ENCODE results near the gene FMNL2.
"Not testable (repeated sequence)": the region's sequence is repeated elsewhere in the genome, so short reads cannot be mapped to it uniquely, and the experiment has no call there.

FMNL2 gene

DNA sequence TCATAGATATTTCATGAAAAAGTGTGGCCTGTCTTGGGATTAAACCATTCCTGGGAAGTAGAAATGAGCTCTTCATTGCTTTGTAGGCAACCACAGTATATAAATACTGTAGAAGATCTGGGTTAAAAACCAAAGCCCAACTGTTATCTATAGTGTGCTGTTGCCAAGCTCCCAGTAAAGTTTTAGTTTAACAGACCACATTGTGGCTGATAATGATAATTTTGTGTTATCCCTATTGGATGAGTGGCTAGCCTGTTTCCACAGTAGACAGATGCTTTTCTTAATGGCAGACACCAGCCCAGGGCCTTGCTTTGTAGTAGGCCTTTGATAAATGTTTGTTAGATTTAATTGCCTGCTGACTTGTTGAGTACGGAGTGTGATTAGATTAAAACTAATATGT is 52.1 kb downstream of the FMNL2 start:
- no peak; the same call in 2 of the 3 replicates for ATAC-seq
- TF ChIP-seq TOX (CRISPR knock-in tag; IDR thresholded peaks at IDR 0.05; ENCODE audit: borderline replicate concordance), result no peak
- no peak for TF ChIP-seq ZNF8 (CRISPR knock-in tag; IDR thresholded peaks at IDR 0.05)
- TF ChIP-seq ZNF70 (CRISPR knock-in tag; IDR thresholded peaks at IDR 0.05), result no peak
- no peak for TF ChIP-seq ESRRG (CRISPR knock-in tag; IDR thresholded peaks at IDR 0.05)
- TF ChIP-seq ZFP30 (CRISPR knock-in tag; IDR thresholded peaks at IDR 0.05), result no peak
- no peak for TF ChIP-seq BACH2 (CRISPR knock-in tag; IDR thresholded peaks at IDR 0.05; ENCODE audit: borderline replicate concordance)
- no peak for TF ChIP-seq SNAI2 (CRISPR knock-in tag; IDR thresholded peaks at IDR 0.05)
- no peak for TF ChIP-seq ARNTL (CRISPR knock-in tag; IDR thresholded peaks at IDR 0.05; ENCODE audit: borderline replicate concordance, low read depth)
- no peak for TF ChIP-seq TCF4 (CRISPR knock-in tag; IDR thresholded peaks at IDR 0.05; ENCODE audit: borderline replicate concordance)
- no peak for TF ChIP-seq ZC3H10 (CRISPR knock-in tag; IDR thresholded peaks at IDR 0.05)
- TF ChIP-seq GLIS3 (CRISPR knock-in tag; IDR thresholded peaks at IDR 0.05), result no peak
- no peak for TF ChIP-seq ZFP3 (CRISPR knock-in tag; IDR thresholded peaks at IDR 0.05)
- no peak for TF ChIP-seq RARB (CRISPR knock-in tag; IDR thresholded peaks at IDR 0.05)
- TF ChIP-seq, protein P1, sequence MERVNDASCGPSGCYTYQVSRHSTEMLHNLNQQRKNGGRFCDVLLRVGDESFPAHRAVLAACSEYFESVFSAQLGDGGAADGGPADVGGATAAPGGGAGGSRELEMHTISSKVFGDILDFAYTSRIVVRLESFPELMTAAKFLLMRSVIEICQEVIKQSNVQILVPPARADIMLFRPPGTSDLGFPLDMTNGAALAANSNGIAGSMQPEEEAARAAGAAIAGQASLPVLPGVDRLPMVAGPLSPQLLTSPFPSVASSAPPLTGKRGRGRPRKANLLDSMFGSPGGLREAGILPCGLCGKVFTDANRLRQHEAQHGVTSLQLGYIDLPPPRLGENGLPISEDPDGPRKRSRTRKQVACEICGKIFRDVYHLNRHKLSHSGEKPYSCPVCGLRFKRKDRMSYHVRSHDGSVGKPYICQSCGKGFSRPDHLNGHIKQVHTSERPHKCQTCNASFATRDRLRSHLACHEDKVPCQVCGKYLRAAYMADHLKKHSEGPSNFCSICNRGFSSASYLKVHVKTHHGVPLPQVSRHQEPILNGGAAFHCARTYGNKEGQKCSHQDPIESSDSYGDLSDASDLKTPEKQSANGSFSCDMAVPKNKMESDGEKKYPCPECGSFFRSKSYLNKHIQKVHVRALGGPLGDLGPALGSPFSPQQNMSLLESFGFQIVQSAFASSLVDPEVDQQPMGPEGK (CRISPR knock-in tag; IDR thresholded peaks at IDR 0.05; ENCODE audit: borderline replicate concordance), result no peak

DNA sequence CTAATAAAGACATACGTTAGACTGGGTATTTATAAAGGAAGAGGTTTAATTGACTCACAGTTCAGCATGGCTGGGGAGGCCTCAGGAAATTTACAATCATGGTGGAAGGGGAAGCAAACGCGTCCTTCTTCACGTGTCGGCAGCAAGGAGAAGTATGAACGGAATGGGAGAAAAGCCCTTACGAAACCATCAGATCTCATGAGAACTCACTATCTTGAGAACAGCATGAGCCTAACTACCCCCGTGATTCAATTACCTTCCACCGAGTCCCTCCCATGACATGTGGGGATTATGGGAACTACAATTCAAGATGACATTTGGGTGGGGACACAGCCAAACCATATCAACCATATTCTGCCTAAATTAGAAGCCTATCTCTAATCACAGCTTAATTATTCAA is 53.3 kb downstream of the FMNL2 start:
- ATAC-seq, result not testable (repeated sequence)

DNA sequence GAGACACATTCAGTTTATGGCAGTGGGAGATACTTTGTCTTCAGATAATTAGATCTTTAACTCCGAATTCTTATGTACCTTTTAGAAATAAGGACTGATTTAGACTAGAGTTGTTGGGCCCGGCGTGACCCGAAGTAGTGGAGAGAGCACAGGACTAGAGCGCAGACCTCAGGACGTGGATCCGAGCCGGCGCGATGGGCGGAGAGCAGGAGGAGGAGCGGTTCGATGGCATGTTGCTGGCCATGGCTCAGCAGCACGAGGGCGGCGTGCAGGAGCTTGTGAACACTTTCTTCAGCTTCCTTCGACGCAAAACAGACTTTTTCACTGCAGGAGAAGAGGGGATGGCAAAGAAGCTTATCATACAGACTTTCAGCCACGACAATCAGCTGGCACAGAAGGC is 54.5 kb downstream of the FMNL2 start:
- no peak for ATAC-seq
- TF ChIP-seq SNAI2 (CRISPR knock-in tag; IDR thresholded peaks at IDR 0.05) (no peak), RARB (CRISPR knock-in tag; IDR thresholded peaks at IDR 0.05) (no peak), GLIS3 (CRISPR knock-in tag; IDR thresholded peaks at IDR 0.05) (no peak), ZNF70 (CRISPR knock-in tag; IDR thresholded peaks at IDR 0.05) (no peak), TOX (CRISPR knock-in tag; IDR thresholded peaks at IDR 0.05; ENCODE audit: borderline replicate concordance) (no peak), CSDC2 (CRISPR knock-in tag; IDR thresholded peaks at IDR 0.05) (no peak), ISL1 (CRISPR knock-in tag; IDR thresholded peaks at IDR 0.05) (no peak), ZC3H10 (CRISPR knock-in tag; IDR thresholded peaks at IDR 0.05) (no peak), ZFP30 (CRISPR knock-in tag; IDR thresholded peaks at IDR 0.05) (no peak), BACH2 (CRISPR knock-in tag; IDR thresholded peaks at IDR 0.05; ENCODE audit: borderline replicate concordance) (no peak)
- TF ChIP-seq, protein P1 (CRISPR knock-in tag; IDR thresholded peaks at IDR 0.05; ENCODE audit: borderline replicate concordance), result no peak
- TF ChIP-seq, protein P2, sequence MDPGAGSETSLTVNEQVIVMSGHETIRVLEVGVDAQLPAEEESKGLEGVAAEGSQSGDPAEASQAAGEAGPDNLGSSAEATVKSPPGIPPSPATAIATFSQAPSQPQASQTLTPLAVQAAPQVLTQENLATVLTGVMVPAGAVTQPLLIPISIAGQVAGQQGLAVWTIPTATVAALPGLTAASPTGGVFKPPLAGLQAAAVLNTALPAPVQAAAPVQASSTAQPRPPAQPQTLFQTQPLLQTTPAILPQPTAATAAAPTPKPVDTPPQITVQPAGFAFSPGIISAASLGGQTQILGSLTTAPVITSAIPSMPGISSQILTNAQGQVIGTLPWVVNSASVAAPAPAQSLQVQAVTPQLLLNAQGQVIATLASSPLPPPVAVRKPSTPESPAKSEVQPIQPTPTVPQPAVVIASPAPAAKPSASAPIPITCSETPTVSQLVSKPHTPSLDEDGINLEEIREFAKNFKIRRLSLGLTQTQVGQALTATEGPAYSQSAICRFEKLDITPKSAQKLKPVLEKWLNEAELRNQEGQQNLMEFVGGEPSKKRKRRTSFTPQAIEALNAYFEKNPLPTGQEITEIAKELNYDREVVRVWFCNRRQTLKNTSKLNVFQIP (CRISPR knock-in tag; IDR thresholded peaks at IDR 0.05; ENCODE audit: borderline replicate concordance, low read depth), result no peak

DNA sequence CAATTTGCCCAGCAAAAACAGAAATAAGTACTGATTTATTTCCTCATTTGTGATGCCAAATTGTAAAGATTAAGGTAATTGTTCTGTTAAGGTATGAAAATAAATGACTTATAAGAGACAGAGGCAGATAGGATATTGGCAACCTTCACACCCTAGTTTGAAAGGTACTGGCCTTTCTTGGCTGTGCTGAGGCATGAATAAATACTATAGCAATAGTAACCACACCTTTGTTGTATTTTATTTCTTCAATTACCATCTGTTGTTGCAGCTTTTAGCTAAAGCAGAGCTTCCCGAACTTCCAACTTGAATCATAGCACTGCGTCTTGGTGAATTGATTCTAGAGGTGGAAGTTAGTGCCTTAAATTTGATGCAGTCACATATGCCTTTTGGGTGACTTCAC is 55.9 kb downstream of the FMNL2 start:
- no peak for ATAC-seq
- TF ChIP-seq, protein P3, sequence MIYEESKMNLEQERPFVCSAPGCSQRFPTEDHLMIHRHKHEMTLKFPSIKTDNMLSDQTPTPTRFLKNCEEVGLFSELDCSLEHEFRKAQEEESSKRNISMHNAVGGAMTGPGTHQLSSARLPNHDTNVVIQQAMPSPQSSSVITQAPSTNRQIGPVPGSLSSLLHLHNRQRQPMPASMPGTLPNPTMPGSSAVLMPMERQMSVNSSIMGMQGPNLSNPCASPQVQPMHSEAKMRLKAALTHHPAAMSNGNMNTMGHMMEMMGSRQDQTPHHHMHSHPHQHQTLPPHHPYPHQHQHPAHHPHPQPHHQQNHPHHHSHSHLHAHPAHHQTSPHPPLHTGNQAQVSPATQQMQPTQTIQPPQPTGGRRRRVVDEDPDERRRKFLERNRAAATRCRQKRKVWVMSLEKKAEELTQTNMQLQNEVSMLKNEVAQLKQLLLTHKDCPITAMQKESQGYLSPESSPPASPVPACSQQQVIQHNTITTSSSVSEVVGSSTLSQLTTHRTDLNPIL (CRISPR knock-in tag; IDR thresholded peaks at IDR 0.05; ENCODE audit: low read depth), result no peak
- TF ChIP-seq ISL1 (CRISPR knock-in tag; IDR thresholded peaks at IDR 0.05), result no peak
- no peak for TF ChIP-seq RARB (CRISPR knock-in tag; IDR thresholded peaks at IDR 0.05)
- no peak for TF ChIP-seq ESRRG (CRISPR knock-in tag; IDR thresholded peaks at IDR 0.05)
- no peak for TF ChIP-seq TCF4 (CRISPR knock-in tag; IDR thresholded peaks at IDR 0.05; ENCODE audit: borderline replicate concordance)
- TF ChIP-seq ZNF565 (CRISPR knock-in tag; conservative IDR thresholded peaks at IDR 0.05; ENCODE audit: low read depth), result no peak
- TF ChIP-seq ZFP30 (CRISPR knock-in tag; IDR thresholded peaks at IDR 0.05), result no peak
- TF ChIP-seq, protein P2 (CRISPR knock-in tag; IDR thresholded peaks at IDR 0.05; ENCODE audit: borderline replicate concordance, low read depth), result no peak
- TF ChIP-seq TOX (CRISPR knock-in tag; IDR thresholded peaks at IDR 0.05; ENCODE audit: borderline replicate concordance), result no peak
- no peak for TF ChIP-seq GLIS3 (CRISPR knock-in tag; IDR thresholded peaks at IDR 0.05)
- TF ChIP-seq, protein P4, sequence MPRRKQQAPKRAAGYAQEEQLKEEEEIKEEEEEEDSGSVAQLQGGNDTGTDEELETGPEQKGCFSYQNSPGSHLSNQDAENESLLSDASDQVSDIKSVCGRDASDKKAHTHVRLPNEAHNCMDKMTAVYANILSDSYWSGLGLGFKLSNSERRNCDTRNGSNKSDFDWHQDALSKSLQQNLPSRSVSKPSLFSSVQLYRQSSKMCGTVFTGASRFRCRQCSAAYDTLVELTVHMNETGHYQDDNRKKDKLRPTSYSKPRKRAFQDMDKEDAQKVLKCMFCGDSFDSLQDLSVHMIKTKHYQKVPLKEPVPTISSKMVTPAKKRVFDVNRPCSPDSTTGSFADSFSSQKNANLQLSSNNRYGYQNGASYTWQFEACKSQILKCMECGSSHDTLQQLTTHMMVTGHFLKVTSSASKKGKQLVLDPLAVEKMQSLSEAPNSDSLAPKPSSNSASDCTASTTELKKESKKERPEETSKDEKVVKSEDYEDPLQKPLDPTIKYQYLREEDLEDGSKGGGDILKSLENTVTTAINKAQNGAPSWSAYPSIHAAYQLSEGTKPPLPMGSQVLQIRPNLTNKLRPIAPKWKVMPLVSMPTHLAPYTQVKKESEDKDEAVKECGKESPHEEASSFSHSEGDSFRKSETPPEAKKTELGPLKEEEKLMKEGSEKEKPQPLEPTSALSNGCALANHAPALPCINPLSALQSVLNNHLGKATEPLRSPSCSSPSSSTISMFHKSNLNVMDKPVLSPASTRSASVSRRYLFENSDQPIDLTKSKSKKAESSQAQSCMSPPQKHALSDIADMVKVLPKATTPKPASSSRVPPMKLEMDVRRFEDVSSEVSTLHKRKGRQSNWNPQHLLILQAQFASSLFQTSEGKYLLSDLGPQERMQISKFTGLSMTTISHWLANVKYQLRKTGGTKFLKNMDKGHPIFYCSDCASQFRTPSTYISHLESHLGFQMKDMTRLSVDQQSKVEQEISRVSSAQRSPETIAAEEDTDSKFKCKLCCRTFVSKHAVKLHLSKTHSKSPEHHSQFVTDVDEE (CRISPR knock-in tag; IDR thresholded peaks at IDR 0.05), result no peak
- no peak for TF ChIP-seq ARNTL (CRISPR knock-in tag; IDR thresholded peaks at IDR 0.05; ENCODE audit: borderline replicate concordance, low read depth)
- TF ChIP-seq PPARA (CRISPR knock-in tag; IDR thresholded peaks at IDR 0.05; ENCODE audit: borderline replicate concordance), result no peak
- no peak for TF ChIP-seq BACH2 (CRISPR knock-in tag; IDR thresholded peaks at IDR 0.05; ENCODE audit: borderline replicate concordance)
- no peak for TF ChIP-seq ZC3H10 (CRISPR knock-in tag; IDR thresholded peaks at IDR 0.05)
- TF ChIP-seq CSDC2 (CRISPR knock-in tag; IDR thresholded peaks at IDR 0.05), result no peak
- TF ChIP-seq ZFP3 (CRISPR knock-in tag; IDR thresholded peaks at IDR 0.05), result no peak
